CD8-positive, alpha-beta memory T cell (primary cell): Measurements from ENCODE around the gene ZNF98. TPM values are rescaled to one million over a fixed set of nuclear protein-coding genes. Genes with fewer than 3 reads are reported as not detected.

ENCODE experiments used
- CTCF ChIA-PET: fragments of 350-600 bp; sonication (Branson Sonifier 250); formaldehyde crosslinking; loops from one replicate; lab custom pipeline; 2021; ENCODE audit warnings: antibody characterized with exemption; lab: Charles Lee
- POLR2A ChIA-PET: fragments of 350-600 bp; sonication (Branson Sonifier 250); formaldehyde crosslinking; loops from one replicate; lab custom pipeline; 2021; ENCODE audit warnings: antibody characterized with exemption; lab: Charles Lee
- DNase-seq, 5 donors: peaks; one replicate each; pipeline versions ENCODE4 v3.0.0 to v3.0.0-alpha.2; 2020 to 2022; ENCODE audit warnings: mixed read lengths in 1 of 5
- H3K27ac ChIP-seq: one replicate; pipeline ENCODE4 v1.7.0; 2013; ENCODE audit warnings: low read depth, mild to moderate bottlenecking, low read length, moderate library complexity
- H3K27me3 ChIP-seq: 2 replicates; pipeline ENCODE4 v1.7.0; 2013; ENCODE audit warnings: low read length, mild to moderate bottlenecking; ENCODE audit not compliant: insufficient read depth, poor library complexity, severe bottlenecking
- H3K36me3 ChIP-seq: 2 replicates; pipeline ENCODE4 v1.7.0; 2013; ENCODE audit warnings: mild to moderate bottlenecking, low read length, moderate library complexity; ENCODE audit not compliant: insufficient read depth
- H3K4me1 ChIP-seq: 2 replicates; pipeline ENCODE4 v1.7.0; 2013; ENCODE audit warnings: mild to moderate bottlenecking, low read length, moderate library complexity; ENCODE audit not compliant: insufficient read depth
- H3K4me3 ChIP-seq: 2 replicates; pipeline ENCODE4 v1.7.0; 2013; ENCODE audit warnings: mild to moderate bottlenecking, low read length
- H3K9me3 ChIP-seq: 2 replicates; pipeline ENCODE4 v1.7.0; 2013; ENCODE audit warnings: mild to moderate bottlenecking, low read length
- H3K27ac Mint-ChIP-seq, 8 donors: one replicate each; pipeline ENCODE4 v1.8.0; 2020 to 2021; ENCODE audit warnings: mixed read lengths in 8 of 8, mild to moderate bottlenecking in 6 of 8, inconsistent platforms in 3 of 8, moderate library complexity in 3 of 8
- H3K27me3 Mint-ChIP-seq, 2 donors: one replicate each; pipeline ENCODE4 v1.8.0; 2020 to 2021; ENCODE audit warnings: mixed read lengths in 2 of 2, mild to moderate bottlenecking in 1 of 2, moderate library complexity in 1 of 2
- H3K36me3 Mint-ChIP-seq, 3 donors: one replicate each; pipeline ENCODE4 v1.8.0; 2020 to 2021; ENCODE audit warnings: mixed read lengths in 3 of 3, inconsistent platforms in 1 of 3, mild to moderate bottlenecking in 1 of 3
- H3K4me1 Mint-ChIP-seq, 3 donors: one replicate each; pipeline ENCODE4 v1.8.0; 2020 to 2021; ENCODE audit warnings: mixed read lengths in 3 of 3, inconsistent platforms in 1 of 3, mild to moderate bottlenecking in 1 of 3
- H3K4me3 Mint-ChIP-seq, 7 donors: one replicate each; pipeline ENCODE4 v1.8.0; 2020 to 2021; ENCODE audit warnings: mixed read lengths in 7 of 7, mild to moderate bottlenecking in 6 of 7, moderate library complexity in 4 of 7, inconsistent platforms in 2 of 7
- H3K9me3 Mint-ChIP-seq, 5 donors: one replicate each; pipeline ENCODE4 v1.8.0; 2020 to 2022; ENCODE audit warnings: mixed read lengths in 5 of 5, mild to moderate bottlenecking in 3 of 5, moderate library complexity in 2 of 5, inconsistent platforms in 1 of 5
- polyA plus RNA-seq: library from polyadenylated mRNA; unstranded; fragments of 300-500 nt; fragmentation: Illumina TruSeq; gene quantifications from one replicate; pipeline ENCODE4 v1.2.3, GENCODE V29; 2021
- total RNA-seq, 2 experiments: library from RNA; stranded (reverse); gene quantifications; one replicate each; pipeline ENCODE4 v1.2.3, GENCODE V29; 2021

Gene ZNF98
- total RNA-seq (not detected), polyA plus RNA-seq (not detected)

- Mint-ChIP-seq H3K27me3 (peaks cover 0 to 3% of the 10 kb centered on the region in 2 donors), H3K27ac (no peak within 1 kb of the TSS), H3K4me3 (no peak within 1 kb of the TSS), H3K9me3 (peaks cover 12 to 38% (median 21%) of the 10 kb centered on the region in 5 donors), H3K4me1 (peaks cover 0 to 1% (median 0%) of the 10 kb centered on the region in 3 donors), H3K36me3 (peaks cover 0 to 4% (median 2%) of the 10 kb centered on the region in 3 donors)
- H3K27me3 ChIP-seq, result no peaks in the 10 kb centered on the region
- no peaks in the 10 kb centered on the region for H3K9me3 ChIP-seq
- POLR2A ChIA-PET, result no interaction called here
- no peaks in the 10 kb centered on the region for H3K4me1 ChIP-seq
- H3K36me3 ChIP-seq, result no peaks in the 10 kb centered on the region
- H3K27ac ChIP-seq, result no peak within 1 kb of the TSS
- DNase-seq, result no peak
- CTCF ChIA-PET, result no interaction called here
- H3K4me3 ChIP-seq, result no peak within 1 kb of the TSS
These were observed at the start of gene ZNF98 for GRCh38 chr19:22422211-22422610. ZNF98 (minus strand) TSS chr19:22422346; CDS start chr19:22422224, 122 bp downstream.

GRCh38 chr19:22446605-22447004 is 24.5 kb upstream of the ZNF98 start:
- Mint-ChIP-seq H3K4me1 (no peaks in the 10 kb centered on the region), H3K9me3 (peaks cover 24 to 58% (median 34%) of the 10 kb centered on the region in 5 donors), H3K27me3 (no peaks in the 10 kb centered on the region), H3K4me3 (no peak overlapping the region), H3K27ac (no peak overlapping the region), H3K36me3 (peaks cover 0 to 4% (median 3%) of the 10 kb centered on the region in 3 donors)
- Histone ChIP-seq H3K27me3 (no peaks in the 10 kb centered on the region), H3K4me1 (no peaks in the 10 kb centered on the region), H3K36me3 (no peaks in the 10 kb centered on the region), H3K9me3 (no peaks in the 10 kb centered on the region), H3K4me3 (no peak overlapping the region), H3K27ac (no peak overlapping the region)
- DNase-seq, result no peak
- CTCF ChIA-PET, result no interaction called here
- POLR2A ChIA-PET, result no interaction called here

- CTCF ChIA-PET, result no interaction called here
These were observed 15.9 kb upstream of the ZNF98 start for GRCh38 chr19:22438011-22438410.

GRCh38 chr19:22427960-22428913 is 6.1 kb upstream of the ZNF98 start:
- ChIA-PET POLR2A (no interaction called here), CTCF (no interaction called here)
- H3K4me3 Mint-ChIP-seq, result no peak overlapping the region

More at GRCh38 chr19:22438011-22438410, 15.9 kb upstream of the ZNF98 start:
- Histone ChIP-seq H3K4me1 (no peaks in the 10 kb centered on the region), H3K9me3 (no peaks in the 10 kb centered on the region), H3K27me3 (no peaks in the 10 kb centered on the region), H3K36me3 (no peaks in the 10 kb centered on the region), H3K27ac (no peak overlapping the region), H3K4me3 (no peak overlapping the region)
- Mint-ChIP-seq H3K4me1 (no peaks in the 10 kb centered on the region), H3K9me3 (peaks cover 12 to 43% (median 27%) of the 10 kb centered on the region in 5 donors), H3K4me3 (no peak overlapping the region), H3K27me3 (no peaks in the 10 kb centered on the region), H3K36me3 (no peaks in the 10 kb centered on the region), H3K27ac (no peak overlapping the region)
- POLR2A ChIA-PET, result no interaction called here
- no peak for DNase-seq

GRCh38 chr19:22427547-22427946 is 5.4 kb upstream of the ZNF98 start:
- DNase-seq, result no peak
- Mint-ChIP-seq H3K4me1 (no peaks in the 10 kb centered on the region), H3K27ac (no peak overlapping the region), H3K4me3 (no peak overlapping the region), H3K27me3 (no peaks in the 10 kb centered on the region), H3K36me3 (peaks cover 0 to 7% (median 2%) of the 10 kb centered on the region in 3 donors), H3K9me3 (peaks cover 9 to 34% (median 19%) of the 10 kb centered on the region in 5 donors)
- H3K27me3 ChIP-seq, result no peaks in the 10 kb centered on the region
- no peaks in the 10 kb centered on the region for H3K36me3 ChIP-seq
- H3K4me3 ChIP-seq, result no peak overlapping the region
- ChIA-PET CTCF (no interaction called here), POLR2A (no interaction called here)
- no peaks in the 10 kb centered on the region for H3K9me3 ChIP-seq
- H3K4me1 ChIP-seq, result no peaks in the 10 kb centered on the region
- H3K27ac ChIP-seq, result no peak overlapping the region

More at GRCh38 chr19:22427960-22428913, 6.1 kb upstream of the ZNF98 start:
- Histone ChIP-seq H3K27me3 (no peaks in the 10 kb centered on the region), H3K9me3 (no peaks in the 10 kb centered on the region), H3K4me3 (no peak overlapping the region), H3K27ac (no peak overlapping the region), H3K4me1 (no peaks in the 10 kb centered on the region), H3K36me3 (no peaks in the 10 kb centered on the region)
- no peaks in the 10 kb centered on the region for H3K4me1 Mint-ChIP-seq
- peaks cover 0 to 7% (median 2%) of the 10 kb centered on the region in 3 donors for H3K36me3 Mint-ChIP-seq
- H3K27me3 Mint-ChIP-seq, result no peaks in the 10 kb centered on the region
- H3K9me3 Mint-ChIP-seq, result peaks cover 9 to 35% (median 22%) of the 10 kb centered on the region in 5 donors
- DNase-seq, result no peak
- no peak overlapping the region for H3K27ac Mint-ChIP-seq

DNA sequence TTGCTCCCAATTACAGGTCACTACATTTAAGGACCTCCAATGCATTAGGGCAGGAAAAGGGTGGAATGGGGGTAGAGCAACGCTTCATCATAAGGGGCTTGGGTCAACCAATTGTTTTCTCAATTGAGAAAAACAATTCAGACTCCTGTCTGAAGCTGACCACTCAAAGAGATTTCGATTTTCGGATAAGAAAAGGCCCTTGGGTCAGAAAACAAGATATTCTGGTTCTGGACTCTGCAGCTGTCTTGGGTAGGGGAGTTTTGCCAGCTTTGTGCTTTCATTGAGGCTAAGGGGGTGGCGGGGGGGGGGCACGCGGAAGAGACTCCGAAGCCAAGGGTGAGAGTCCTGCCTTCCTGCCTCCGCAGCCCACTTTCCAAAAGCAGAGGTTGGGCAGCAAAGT is 4.8 kb upstream of the ZNF98 start:
- Mint-ChIP-seq H3K27me3 (no peaks in the 10 kb centered on the region), H3K36me3 (peaks cover 0 to 7% (median 2%) of the 10 kb centered on the region in 3 donors), H3K4me1 (peaks cover 0 to 1% (median 0%) of the 10 kb centered on the region in 3 donors), H3K9me3 (peaks cover 11 to 34% (median 19%) of the 10 kb centered on the region in 5 donors), H3K27ac (no peak overlapping the region), H3K4me3 (no peak overlapping the region)
- H3K4me3 ChIP-seq, result no peak overlapping the region
- CTCF ChIA-PET, result no interaction called here
- H3K9me3 ChIP-seq, result no peaks in the 10 kb centered on the region
- no peaks in the 10 kb centered on the region for H3K36me3 ChIP-seq
- DNase-seq, result no peak
- H3K27me3 ChIP-seq, result no peaks in the 10 kb centered on the region
- no peak overlapping the region for H3K27ac ChIP-seq
- H3K4me1 ChIP-seq, result no peaks in the 10 kb centered on the region
- POLR2A ChIA-PET, result no interaction called here

GRCh38 chr19:22421797-22422196 is 349 bp downstream of the ZNF98 start:
- H3K4me3 ChIP-seq, result no peak overlapping the region
- no peak overlapping the region for H3K4me3 Mint-ChIP-seq

DNA sequence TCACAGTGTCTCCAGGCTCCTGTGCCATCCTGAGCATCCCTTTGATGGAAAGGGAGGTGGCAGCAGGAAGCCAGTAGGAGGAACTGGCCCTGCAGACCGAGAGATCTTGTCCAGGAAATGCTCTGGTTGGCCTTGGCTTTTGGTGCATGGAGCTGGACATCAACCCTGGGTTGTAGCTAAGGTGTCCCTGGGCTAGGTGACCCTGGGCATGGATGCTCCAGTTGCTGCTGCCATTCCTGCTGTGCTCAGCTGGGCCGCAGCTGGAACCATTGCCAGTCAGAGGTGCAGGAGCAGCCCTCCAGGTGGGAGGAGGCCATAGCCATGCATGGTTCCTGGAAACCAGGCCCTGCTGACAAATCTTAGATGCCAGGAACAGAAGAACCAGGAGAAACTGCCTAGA is 67.5 kb downstream of the ZNF98 start:
- CTCF ChIA-PET, result no interaction called here
- H3K4me1 Mint-ChIP-seq, result no peaks in the 10 kb centered on the region
- Histone ChIP-seq H3K27me3 (no peaks in the 10 kb centered on the region), H3K36me3 (no peaks in the 10 kb centered on the region), H3K4me1 (no peaks in the 10 kb centered on the region), H3K27ac (no peak overlapping the region), H3K4me3 (no peak overlapping the region), H3K9me3 (no peaks in the 10 kb centered on the region)
- no peak for DNase-seq
- H3K36me3 Mint-ChIP-seq, result no peaks in the 10 kb centered on the region
- no peak overlapping the region for H3K27ac Mint-ChIP-seq
- peaks cover 0 to 20% (median 9%) of the 10 kb centered on the region in 5 donors for H3K9me3 Mint-ChIP-seq
- POLR2A ChIA-PET, result no interaction called here
- H3K4me3 Mint-ChIP-seq, result no peak overlapping the region
- no peaks in the 10 kb centered on the region for H3K27me3 Mint-ChIP-seq

More at GRCh38 chr19:22421797-22422196, 349 bp downstream of the ZNF98 start:
- peaks cover 11 to 36% (median 21%) of the 10 kb centered on the region in 5 donors for H3K9me3 Mint-ChIP-seq
- ChIA-PET CTCF (no interaction called here), POLR2A (no interaction called here)
- H3K4me1 Mint-ChIP-seq, result peaks cover 0 to 1% (median 0%) of the 10 kb centered on the region in 3 donors
- Histone ChIP-seq H3K9me3 (no peaks in the 10 kb centered on the region), H3K4me1 (no peaks in the 10 kb centered on the region), H3K27ac (no peak overlapping the region), H3K36me3 (no peaks in the 10 kb centered on the region), H3K27me3 (no peaks in the 10 kb centered on the region)
- H3K27me3 Mint-ChIP-seq, result peaks cover 0 to 3% of the 10 kb centered on the region in 2 donors
- no peak overlapping the region for H3K27ac Mint-ChIP-seq
- peaks cover 0 to 4% (median 2%) of the 10 kb centered on the region in 3 donors for H3K36me3 Mint-ChIP-seq
- DNase-seq, result no peak
